HG02943 (cell line): Measurements from ENCODE around the gene FHIT.

Source experiments
- ATAC-seq: cut with Tn5 transposase; IDR thresholded peaks from one replicate; pipeline ENCODE4 v1.9.1; 2021; ENCODE audit warnings: mild to moderate bottlenecking, low read depth, moderate library complexity; ENCODE audit not compliant: unreplicated experiment

Gene FHIT

DNA sequence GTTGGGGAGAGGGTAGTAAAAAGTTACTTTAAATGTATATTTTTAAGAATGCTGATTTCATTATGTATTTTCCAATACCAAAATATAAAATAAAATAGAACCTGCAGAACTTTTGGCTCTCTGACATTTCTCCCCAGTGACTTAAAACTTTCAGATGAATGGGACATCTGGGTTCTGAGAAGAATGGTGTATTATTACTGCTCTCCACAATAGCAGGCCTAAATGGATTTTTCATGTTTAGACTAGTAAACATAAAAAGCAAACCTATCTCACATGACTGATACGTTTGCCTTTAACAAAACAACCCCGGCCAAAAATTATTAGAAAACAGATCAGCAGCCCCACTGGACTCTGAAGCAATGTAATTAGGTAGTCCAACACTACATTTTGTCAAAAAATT, 73.8 kb downstream of the FHIT start:
- no peak for ATAC-seq

DNA sequence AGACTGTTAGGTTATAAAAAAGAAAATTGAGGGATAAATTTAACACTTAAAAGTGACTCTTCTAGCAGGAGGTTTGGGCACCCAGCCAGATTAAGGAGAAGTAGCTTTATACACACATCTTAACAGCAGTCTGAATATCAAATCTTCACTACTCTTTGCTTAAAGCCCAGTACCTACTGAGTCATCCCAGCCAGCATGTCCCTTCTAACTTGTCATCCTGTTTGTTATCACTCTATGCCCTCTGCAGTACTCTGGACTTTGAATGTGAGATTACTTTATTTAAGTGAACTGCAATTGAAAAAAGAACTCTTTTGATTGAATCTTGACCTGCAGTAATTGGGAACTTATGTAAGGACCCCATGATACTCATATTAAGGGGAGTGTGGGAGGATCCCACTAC, 77.6 kb downstream of the FHIT start:
- no peak for ATAC-seq

DNA sequence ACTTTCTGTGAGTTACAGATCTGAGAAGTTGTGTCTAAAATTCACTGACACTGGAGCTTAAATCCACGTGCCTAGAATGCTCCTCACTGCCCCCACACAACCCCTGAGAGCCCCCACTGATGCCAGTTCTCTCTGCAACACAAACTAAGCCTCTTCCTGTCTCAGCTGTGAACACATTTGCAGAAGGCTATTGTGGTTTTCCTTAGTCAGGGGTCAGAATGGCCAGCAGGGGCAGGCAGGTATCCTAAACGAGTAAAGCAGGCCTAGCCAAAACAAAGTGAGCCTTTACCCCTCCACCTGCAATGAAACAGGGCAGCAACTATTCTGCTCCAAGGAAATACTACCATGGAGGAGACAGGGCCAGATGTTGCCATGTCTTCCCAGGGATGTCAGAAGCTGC, 78.6 kb downstream of the FHIT start:
- no peak for ATAC-seq

DNA sequence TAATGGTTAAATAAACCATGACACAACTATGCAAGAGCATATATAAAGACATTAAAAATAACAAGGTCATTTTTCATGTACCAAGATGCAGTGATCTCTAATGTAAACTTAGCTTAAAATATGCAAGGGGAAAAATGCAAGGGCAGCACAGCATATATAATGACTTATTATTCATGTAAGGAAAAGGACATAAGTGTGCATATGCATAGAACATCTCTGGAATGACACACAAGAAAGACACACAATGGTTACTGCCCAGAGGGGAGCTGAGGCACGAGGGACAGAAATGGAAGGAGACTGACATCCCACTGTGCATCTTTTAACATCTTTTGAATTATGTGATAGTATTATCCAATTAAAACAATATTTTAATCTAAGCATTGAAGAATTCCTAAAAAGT, 79.0 kb downstream of the FHIT start:
- no peak for ATAC-seq

DNA sequence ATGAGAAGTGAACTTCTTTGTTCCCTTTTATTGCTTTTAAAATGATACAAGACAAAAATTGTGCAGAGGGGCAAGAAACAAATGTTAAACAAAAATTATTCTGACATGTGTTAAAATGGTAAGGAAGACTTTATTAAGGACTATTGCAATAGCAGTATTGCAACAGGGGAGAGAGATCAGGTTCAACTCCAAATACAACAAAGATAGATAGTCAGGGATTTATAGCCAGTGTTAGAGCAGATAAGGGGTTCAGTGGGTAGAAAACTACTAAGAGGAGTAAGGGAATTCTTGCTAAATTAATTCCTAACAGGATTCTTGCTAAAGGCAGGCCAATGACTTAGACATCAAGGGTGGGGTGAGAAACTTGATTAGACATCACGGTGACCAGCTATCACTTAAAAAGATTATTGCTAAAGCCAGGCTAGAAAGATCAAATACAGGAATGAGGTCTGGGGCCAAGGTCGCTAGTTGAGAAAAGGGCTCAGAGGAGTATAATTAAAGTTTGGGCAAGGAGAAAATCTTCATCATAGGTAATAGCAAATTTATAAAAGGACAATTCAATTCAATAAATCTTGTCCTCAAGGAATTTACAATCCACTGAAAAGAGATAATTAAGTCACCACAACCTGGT, 81.5 kb downstream of the FHIT start:
- ATAC-seq, result no peak

DNA sequence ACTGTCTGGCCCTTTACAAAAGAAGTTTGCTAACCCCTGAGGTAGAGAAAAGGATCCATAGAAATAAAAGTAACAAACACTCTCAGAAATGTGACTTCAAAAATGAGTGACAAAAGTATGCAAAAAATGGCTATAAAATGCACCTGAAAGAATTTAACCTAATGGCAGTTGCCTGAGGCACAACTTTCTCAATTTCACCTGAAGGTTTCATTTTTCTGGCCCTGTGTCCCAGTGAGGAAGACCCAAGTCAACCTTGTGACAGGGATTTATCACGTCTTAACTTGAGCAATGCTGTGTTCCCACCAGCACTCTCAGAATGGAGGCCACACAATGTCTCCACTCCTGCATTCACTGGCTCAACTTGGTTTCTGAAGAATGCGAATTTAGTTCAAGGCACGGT, 83.0 kb downstream of the FHIT start:
- ATAC-seq, result no peak

DNA sequence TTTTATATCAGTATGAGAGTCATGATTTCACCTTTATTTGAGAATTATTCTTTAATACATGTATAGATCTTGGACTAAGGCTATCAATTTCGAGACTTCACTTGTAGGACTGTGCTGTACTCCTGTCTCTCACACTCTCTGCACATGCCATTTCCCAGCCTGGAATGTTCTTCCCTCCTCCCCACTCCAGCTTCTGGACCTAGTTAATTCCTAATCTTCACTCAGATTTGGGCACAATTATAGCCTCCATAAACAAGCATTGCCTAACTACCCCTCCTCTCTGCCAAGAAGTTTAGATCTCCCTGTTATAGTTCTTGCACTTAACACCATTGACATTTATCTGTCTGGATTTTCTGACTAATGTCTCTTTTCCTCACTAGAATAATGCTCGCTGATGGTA, 88.3 kb downstream of the FHIT start:
- no peak for ATAC-seq

DNA sequence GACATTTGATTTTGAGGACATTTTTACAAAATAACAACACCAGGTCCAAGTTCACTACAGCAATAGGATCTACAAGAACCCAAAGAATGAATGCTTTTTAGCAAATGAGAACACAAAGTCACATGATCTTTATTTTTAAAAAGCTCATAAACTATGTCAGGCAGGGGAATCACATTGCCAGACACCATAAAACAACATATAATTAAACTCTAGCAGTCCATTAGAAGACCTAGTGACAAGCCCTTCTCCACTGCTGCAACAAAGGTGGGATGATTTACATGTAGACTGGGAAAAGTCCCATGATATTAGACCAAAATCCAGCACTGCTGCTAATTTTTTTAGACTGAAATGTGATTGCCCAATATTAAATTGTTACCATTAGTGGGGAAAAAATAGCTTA, 92.6 kb downstream of the FHIT start:
- ATAC-seq, result no peak

DNA sequence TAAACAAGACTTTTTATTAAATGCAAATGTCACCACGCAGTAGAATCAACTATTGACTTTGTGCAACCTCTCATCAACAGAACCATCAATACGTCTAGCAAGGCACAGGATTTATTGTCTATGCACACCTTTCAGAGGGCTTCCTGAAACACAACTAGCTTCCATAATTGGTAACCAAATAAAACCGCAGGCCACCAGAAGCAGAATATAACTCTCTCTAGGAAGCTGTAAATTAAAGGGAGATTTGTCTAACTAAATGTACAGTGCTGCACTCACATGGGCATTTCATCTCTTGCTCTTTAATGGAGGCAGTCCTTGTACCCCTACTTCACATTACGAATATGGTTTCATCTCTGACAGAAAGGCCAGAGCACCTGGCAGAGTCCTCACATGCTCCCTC, 93.0 kb downstream of the FHIT start:
- ATAC-seq, result no peak

DNA sequence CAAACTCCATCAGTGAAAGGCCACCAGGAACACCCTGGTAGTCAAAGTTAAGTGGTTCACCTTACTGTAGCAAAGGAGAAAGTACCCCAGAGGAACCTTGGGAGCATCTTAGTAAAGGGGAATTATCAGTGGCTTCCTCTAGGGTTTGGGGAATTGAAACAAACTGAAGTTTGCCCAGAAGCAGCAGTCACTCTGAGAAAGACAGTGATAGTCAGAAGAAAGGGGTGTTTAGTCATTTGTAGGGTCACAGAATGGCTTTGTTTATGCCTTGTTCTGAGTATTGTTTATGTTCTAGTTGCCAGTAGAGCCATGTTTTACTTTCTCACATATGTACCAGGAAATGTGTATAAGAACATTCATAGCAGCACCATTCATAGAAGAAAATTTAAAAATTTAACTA, 93.8 kb downstream of the FHIT start:
- ATAC-seq, result no peak

DNA sequence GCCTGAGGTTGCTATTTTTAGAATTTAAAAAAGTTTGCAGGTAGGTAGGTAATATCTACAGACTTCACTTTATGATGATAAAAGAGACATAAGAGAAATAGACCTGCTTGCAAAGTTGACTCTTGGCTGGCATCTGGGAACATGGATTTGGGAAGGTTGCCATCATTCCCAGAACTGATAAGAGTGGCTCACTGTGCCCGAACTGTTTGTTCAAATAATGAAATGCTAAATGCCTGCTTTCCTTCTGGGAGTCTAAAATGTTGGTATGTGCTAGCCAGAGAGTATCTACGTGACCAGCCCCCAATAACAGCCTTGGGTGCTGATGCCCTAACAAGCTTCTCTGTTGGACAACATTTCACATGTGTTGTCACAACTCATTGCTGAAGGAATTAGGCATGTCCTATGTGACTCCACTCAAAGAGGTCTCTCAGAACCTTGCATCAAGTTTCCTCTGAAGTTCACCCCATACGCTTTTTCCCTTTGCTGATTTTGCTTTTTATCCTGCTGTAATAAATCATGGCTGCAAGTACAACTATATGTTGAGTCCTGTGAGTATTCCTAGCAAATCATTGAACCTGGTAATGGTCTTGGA, 95.5 kb downstream of the FHIT start:
- no peak for ATAC-seq

DNA sequence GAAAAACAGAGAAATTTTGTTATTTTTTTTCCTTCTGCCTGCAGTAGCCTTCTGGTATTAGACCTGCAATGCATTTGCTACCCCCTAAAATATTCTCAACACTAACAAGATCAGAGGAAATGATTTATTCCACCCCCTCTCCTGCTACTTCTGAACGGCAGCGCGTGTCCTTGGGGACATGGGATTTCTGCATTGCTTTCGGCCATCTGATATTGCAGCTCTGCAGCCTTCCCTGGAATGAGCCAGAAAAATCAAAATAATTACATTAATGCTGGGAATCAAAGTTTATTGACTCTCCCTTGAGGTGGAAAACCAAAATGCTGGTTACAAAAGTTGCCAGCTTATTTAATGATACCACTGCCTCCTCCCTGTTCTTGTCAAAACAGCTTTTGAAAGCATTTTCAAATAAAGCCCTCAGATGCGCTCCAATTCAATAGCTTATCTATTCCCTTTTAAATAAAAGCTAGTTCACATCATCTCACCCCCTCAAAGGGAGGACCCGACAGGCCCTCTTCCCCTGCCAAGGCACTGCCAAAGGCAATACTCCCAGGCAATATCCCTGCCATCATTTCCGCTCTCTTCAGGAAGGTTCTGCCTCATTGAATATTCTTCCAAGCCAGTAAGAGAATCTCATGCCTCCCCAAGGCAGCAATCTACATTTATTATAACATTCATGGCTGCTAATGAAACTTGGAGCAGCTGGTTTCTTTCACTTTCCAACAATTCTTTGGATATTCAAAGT, 96.6 kb downstream of the FHIT start:
- ATAC-seq, result no peak

DNA sequence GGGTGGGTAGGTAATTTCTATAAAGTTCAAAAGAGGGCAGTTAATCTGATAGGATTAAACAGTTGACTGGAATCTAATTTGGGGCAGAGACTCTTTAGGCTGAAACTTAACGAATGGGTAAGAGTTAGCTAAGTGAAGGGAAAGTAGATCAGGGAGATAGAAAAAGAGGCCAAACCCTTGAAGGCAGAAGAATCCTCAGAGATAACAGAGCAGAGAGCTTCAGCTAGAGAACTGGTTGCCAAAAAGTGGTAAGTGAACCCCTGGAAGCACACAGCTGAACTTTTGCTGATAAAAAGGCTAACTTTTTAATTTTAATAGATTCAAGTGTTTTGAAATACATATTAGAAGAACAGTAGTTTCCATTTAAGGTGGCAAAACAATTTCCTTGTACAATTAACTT, 99.2 kb downstream of the FHIT start:
- ATAC-seq, result no peak

DNA sequence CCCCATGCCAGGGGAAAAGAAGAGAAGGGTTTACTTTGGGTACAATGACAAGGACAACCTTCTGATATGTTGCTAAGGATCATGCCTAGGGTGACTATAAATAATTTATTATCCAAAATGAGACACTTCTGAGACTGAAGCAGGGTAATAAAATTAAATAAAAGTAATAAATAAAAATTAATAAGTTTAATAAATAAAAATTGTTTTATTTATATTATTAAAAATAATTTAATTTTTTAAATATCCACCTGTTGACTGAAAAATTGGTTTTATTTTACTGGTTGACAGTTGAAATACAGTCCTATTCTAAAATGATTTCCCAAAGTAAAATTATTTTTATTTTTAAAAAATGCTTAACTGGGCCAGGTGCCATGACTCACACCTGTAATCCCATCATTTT, 102.0 kb downstream of the FHIT start:
- no peak for ATAC-seq

DNA sequence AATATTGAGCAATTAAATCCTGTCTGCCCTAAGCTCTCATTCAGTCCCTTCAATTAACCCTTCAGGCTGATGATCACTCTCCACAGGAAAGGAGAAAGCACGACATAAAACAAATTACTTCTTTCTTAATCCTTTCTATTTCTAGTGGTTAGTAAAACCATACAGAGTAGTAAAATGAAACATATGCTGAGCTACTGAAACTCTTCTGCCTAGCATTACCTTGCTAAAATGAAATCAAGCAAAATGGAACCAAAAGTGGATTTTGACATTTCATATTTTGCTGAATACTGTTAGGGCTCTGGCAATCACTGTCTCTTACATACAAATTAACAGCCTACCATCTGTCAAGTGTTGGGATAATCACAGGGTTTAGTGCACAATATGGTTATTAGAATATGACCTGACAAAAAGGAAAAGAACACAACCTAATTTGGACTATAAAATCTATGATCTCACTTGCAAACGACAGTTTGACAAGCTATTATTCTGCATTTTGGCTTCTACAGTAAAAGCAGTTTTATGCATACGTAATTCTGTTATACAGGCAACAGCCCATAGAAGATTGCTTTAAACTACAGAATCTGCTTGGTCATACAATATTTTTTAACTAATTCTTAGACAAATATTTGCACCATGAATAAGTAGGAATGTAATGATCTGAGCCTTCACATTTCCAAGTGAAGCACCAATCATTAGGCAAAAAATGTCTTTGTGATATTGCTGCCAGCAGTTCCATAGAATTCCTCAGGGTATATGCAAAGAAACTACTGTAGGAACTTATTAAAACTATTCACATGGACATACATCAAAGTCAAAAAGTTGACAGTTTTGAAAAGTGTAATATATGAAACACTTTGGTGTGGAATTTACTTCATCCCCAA, 105.0 kb downstream of the FHIT start:
- ATAC-seq, result no peak

DNA sequence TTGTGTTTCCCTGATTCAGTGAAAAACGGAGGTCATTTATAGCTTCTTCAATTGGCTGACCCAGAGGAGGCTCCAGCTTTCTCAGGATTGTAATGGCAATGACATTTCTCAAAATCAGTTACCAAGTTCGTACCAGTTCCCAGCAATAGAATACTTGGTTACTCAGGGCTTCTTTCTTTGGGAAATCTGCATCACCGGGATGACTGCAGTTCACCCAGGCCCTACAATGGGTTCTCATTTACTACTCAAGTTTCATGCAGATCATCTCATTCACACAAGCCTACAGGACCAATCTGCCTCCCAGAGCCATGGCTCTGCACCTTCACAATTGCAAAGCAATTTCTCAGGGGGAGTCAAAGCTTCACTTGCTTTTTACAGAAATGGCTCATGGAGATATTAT, 109.6 kb downstream of the FHIT start:
- no peak for ATAC-seq

DNA sequence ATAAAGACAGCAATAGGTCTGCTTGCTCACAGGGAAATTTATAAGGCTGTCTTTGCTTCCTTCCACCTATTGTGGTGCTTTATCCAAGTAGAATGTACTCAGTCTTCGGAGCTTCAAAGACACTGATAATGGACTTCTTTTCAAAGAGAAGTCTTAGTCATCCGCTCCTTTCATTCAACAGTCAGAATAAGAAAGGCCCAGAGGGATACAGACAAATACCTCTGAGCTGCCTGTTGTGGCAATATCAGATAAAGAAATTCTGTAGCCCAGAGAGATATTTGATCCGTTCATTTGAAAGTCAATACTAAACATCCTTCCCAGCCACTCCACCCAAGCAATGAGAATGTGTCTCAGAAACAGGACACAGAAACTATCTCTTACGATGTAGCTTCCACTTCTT, 110.0 kb downstream of the FHIT start:
- ATAC-seq, result no peak

DNA sequence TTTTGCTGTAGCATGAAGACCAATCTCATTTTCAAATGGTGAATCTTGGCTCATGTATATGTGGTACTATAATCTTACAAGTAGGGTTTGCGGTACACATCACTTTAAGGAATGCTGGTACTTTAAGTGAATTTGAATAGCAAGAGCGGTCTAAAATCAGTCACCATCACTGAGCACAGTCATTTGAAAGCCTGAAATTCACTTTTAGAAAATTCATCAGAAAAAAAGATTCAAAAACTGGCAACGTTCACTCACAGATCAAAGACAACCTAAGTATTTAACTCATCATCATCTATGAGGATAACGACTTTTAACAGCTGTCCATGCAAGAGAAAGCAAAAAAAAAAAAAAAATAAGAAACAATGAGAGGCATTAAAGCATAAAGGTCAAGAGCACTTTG, 111.6 kb downstream of the FHIT start:
- ATAC-seq, result no peak

DNA sequence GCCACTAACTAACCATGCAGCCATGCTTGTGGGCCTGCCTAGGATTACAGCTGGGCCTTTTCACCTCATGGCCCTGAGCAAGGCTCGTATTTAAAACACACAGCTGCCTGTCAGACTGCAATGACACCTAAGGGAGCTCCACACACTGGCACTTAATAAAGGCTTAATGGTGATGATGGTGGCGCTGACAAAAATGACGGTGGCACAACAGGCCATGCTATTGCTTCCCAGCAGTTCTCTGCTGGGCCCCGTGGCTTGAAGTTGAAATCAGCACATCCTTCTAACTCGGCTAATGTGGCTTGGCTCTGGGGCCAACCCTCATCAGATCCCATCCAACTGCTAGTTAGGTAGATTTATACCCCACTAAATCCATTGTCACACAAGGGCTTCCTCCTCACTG, 112.9 kb downstream of the FHIT start:
- ATAC-seq, result no peak

DNA sequence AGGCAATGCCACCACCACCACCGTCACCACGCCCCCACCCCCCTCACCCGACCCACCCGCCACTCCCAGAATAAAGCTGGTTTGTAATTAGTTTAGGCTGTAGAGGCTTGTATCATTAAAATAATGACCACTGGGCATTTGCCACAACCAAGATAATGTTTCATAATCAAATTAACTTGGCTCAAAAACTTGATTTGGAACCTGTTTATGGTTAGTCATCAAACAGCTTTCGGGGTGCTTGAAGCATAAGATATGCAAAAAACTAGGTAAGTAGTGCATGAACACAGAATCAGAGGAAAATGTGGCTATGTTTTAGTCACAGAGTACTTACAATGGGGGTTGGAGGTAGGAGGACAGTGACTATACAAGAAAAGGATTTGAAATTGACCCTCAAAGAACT, 115.1 kb downstream of the FHIT start:
- ATAC-seq, result no peak

DNA sequence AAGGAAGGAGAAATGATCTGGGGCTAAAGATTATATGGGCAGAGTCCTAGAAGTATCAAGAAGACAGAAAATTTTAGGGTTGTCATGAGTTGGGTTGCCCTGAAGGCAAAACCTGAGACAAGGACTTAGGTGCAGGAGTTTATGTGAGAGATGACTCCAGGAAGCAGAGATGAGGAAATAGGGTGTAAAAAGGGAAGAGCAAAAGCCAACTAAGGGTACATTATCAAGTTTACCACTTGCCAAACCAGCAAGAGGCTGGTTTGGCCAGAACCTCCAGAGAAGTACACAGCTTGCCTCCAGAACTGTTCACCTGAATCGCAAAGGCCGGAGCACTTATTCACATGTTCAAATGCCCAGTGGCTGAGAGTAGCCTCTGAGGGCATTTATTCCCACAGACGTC, 116.7 kb downstream of the FHIT start:
- no peak for ATAC-seq
